Right lobe of liver (tissue), 4 donors: Measurements from ENCODE around the gene GULP1.

Experiments
- CTCF ChIP-seq, 4 donors: fragments of 200-600 bp in 3 of 4; fragments of 450-650 bp in 1 of 4; IDR thresholded peaks; one replicate each; pipeline versions ENCODE4 v1.5.1 to v1.8.0; 2016 to 2022; ENCODE audit warnings: antibody characterized with exemption in 4 of 4, mild to moderate bottlenecking in 2 of 4
- POLR2A ChIP-seq: fragments of 450-650 bp; IDR thresholded peaks from one replicate; pipeline ENCODE4 v1.6.1; 2017; ENCODE audit warnings: antibody characterized with exemption, mild to moderate bottlenecking
- donor health status: DM: no; HTN: no; CAD: no.
- donor health status: DM: no; HTN: no; CAD: no.
- donor health status: DM: no; HTN: yes; CAD: no.

- no peak for TF ChIP-seq POLR2A
- no peak for TF ChIP-seq CTCF (IDR thresholded peaks at IDR 0.05)
These were observed 34.6 kb downstream of the GULP1 start for GRCh38 chr2:188326290-188326668.
